T-cell (primary cell): Measurements from ENCODE around the gene ZNF32. TPM values are rescaled to one million over a fixed set of nuclear protein-coding genes. Genes with fewer than 3 reads are reported as not detected.
"Not testable (repeated sequence)": the region's sequence is repeated elsewhere in the genome, so short reads cannot be mapped to it uniquely, and the experiment has no call there.

ENCODE experiments used
- ATAC-seq, 4 experiments: fragments of 200-7000 bp in 3 of 4; fragments of 150-1000 bp in 1 of 4; cut with Tn5 transposase; replicated peaks in 1 of 4; 1 replicate in 3 of 4; 2 replicates in 1 of 4; pipeline ENCODE4 v1.10.0; 2021; ENCODE audit warnings: moderate library complexity in 3 of 4, mild to moderate bottlenecking in 2 of 4, moderate number of reproducible peaks in 1 of 4
- CTCF ChIA-PET, 2 donors: fragments of 300-600 bp; sonication (Branson Sonifier 250); formaldehyde crosslinking; loops; one replicate each; lab custom pipeline; 2022; ENCODE audit warnings: antibody characterized with exemption in 2 of 2; lab: Charles Lee
- POLR2A ChIA-PET, 2 donors: fragments of 300-600 bp; sonication (Branson Sonifier 250); formaldehyde crosslinking; loops; one replicate each; lab custom pipeline; 2022; ENCODE audit warnings: antibody characterized with exemption in 2 of 2; lab: Charles Lee
- DNase-seq, 35 experiments: peaks; one replicate each; pipeline versions ENCODE4 v3.0.0 to v3.0.0-alpha.2; 2013 to 2023
- H3K27ac ChIP-seq: one replicate; pipeline ENCODE4 v1.5.1; 2013; ENCODE audit warnings: low read length
- H3K27me3 ChIP-seq, 2 experiments: replicated peaks in 1 of 2; 1 replicate in 1 of 2; 2 replicates in 1 of 2; pipeline versions ENCODE4 v1.6.1 to v1.7.0; 2013; ENCODE audit warnings: low read length in 1 of 2, mixed read lengths in 1 of 2; ENCODE audit not compliant: control insufficient read depth in 2 of 2, insufficient read depth in 2 of 2; ENCODE audit errors: extremely low read depth in 1 of 2
- H3K36me3 ChIP-seq, 2 donors: 1 replicate in 1 of 2; 2 replicates in 1 of 2; pipeline versions ENCODE4 v1.6.1 to v1.7.0; 2013; ENCODE audit warnings: low read length in 1 of 2; ENCODE audit not compliant: control insufficient read depth in 2 of 2, insufficient read depth in 1 of 2; ENCODE audit errors: extremely low read depth in 1 of 2
- H3K4me1 ChIP-seq, 2 experiments: 1 replicate in 1 of 2; 2 replicates in 1 of 2; pipeline versions ENCODE4 v1.6.1 to v1.7.0; 2013; ENCODE audit warnings: low read length in 2 of 2, mixed read lengths in 1 of 2; ENCODE audit not compliant: insufficient read depth in 2 of 2, control insufficient read depth in 1 of 2; ENCODE audit errors: extremely low read depth in 1 of 2
- H3K4me3 ChIP-seq, 2 donors: 1 replicate in 1 of 2; 2 replicates in 1 of 2; pipeline versions ENCODE4 v1.5.1 to v1.7.0; 2013; ENCODE audit warnings: mild to moderate bottlenecking in 2 of 2, low read length in 1 of 2, moderate library complexity in 1 of 2; ENCODE audit not compliant: control insufficient read depth in 1 of 2; ENCODE audit errors: extremely low read depth in 1 of 2
- H3K9me3 ChIP-seq: 2 replicates; pipeline ENCODE4 v1.7.0; 2013
- H3K27ac Mint-ChIP-seq, 2 donors: one replicate each; pipeline ENCODE4 v1.8.0; 2020 to 2021; ENCODE audit warnings: mild to moderate bottlenecking in 2 of 2, mixed read lengths in 2 of 2
- H3K27me3 Mint-ChIP-seq, 2 donors: one replicate each; pipeline ENCODE4 v1.8.0; 2021 to 2022; ENCODE audit warnings: mixed read lengths in 2 of 2
- H3K36me3 Mint-ChIP-seq: one replicate; pipeline ENCODE4 v1.8.0; 2021; ENCODE audit warnings: mixed read lengths
- H3K4me1 Mint-ChIP-seq, 3 donors: one replicate each; pipeline ENCODE4 v1.8.0; 2020 to 2022; ENCODE audit warnings: mixed read lengths in 3 of 3, mild to moderate bottlenecking in 1 of 3
- H3K4me3 Mint-ChIP-seq, 3 donors: one replicate each; pipeline ENCODE4 v1.8.0; 2020 to 2022; ENCODE audit warnings: mild to moderate bottlenecking in 3 of 3, mixed read lengths in 3 of 3, moderate library complexity in 3 of 3
- H3K9me3 Mint-ChIP-seq, 3 donors: one replicate each; pipeline ENCODE4 v1.8.0; 2020 to 2022; ENCODE audit warnings: mixed read lengths in 3 of 3
- WGBS: methylation state at CpG from one replicate; pipeline ENCODE4 v1.1.5; 2013; ENCODE audit warnings: missing lambda C conversion rate; ENCODE audit not compliant: insufficient coverage; 5-methylcytosine and 5-hydroxymethylcytosine counted together
- total RNA-seq, 35 experiments: library from RNA in 6 of 35; stranded (reverse) in 6 of 35; fragments of 120-200 nt in 1 of 35; gene quantifications; one replicate each; pipeline versions ENCODE4 v1.2.1 to v1.2.4 and lab custom pipeline; 2013 to 2026

Gene ZNF32
- total RNA-seq, 5 donors from 2014 or later (not counting 1 experiment from before 2014, with no cell fraction given) = 25.3 to 38.2 (median 34.8) TPM

- Histone ChIP-seq H3K36me3 (peaks cover 14 to 27% of the 10 kb centered on the region in 2 donors), H3K9me3 (peaks cover 19% of the 10 kb centered on the region), H3K27me3 (no peaks in the 10 kb centered on the region), H3K4me1 (peaks cover 2 to 13% of the 10 kb centered on the region in 2 experiments), H3K4me3 (peak overlapping the region in 1 of 2 donors; percentile 35), H3K27ac (no peak overlapping the region)
- DNase-seq (no peak), ATAC-seq (no peak)
- CTCF ChIA-PET = no interaction called here
- Mint-ChIP-seq H3K9me3 (peaks cover 11 to 44% (median 30%) of the 10 kb centered on the region in 3 donors), H3K4me3 (no peak overlapping the region), H3K27me3 (no peaks in the 10 kb centered on the region), H3K4me1 (peaks cover 19 to 22% (median 22%) of the 10 kb centered on the region in 3 donors), H3K27ac (no peak overlapping the region), H3K36me3 (peaks cover 44% of the 10 kb centered on the region)
- POLR2A ChIA-PET = no interaction called here
- WGBS = 98% methylated on average over 7 of the region's 8 CpGs
Measured at GRCh38 chr10:43644252-43644651, 4.4 kb downstream of the ZNF32 start.

- Histone ChIP-seq H3K27ac (no peak overlapping the region), H3K4me1 (no peaks in the 10 kb centered on the region), H3K27me3 (no peaks in the 10 kb centered on the region), H3K9me3 (peaks cover 15% of the 10 kb centered on the region), H3K4me3 (no peak overlapping the region), H3K36me3 (peaks cover 11 to 21% of the 10 kb centered on the region in 2 donors)
- POLR2A ChIA-PET = no interaction called here
- Mint-ChIP-seq H3K9me3 (peaks cover 7 to 61% (median 40%) of the 10 kb centered on the region in 3 donors), H3K4me1 (no peaks in the 10 kb centered on the region), H3K27me3 (no peaks in the 10 kb centered on the region), H3K4me3 (no peak overlapping the region), H3K27ac (no peak overlapping the region), H3K36me3 (peaks cover 28% of the 10 kb centered on the region)
- CTCF ChIA-PET = interaction anchor here (0.7 to 1.0 kb wide), 2 partner anchors 8 to 36 kb away, joined by 3 read pairs; partner anchors contain the start of gene ZNF32 (in 1 of the 2)
- no peak for DNase-seq
- no peak for ATAC-seq
Measured at GRCh38 chr10:43640603-43641002, 8.1 kb downstream of the ZNF32 start.

GRCh38 chr10:43635816-43636215, 12.9 kb downstream of the ZNF32 start:
- H3K27me3 Mint-ChIP-seq, H3K9me3 ChIP-seq, H3K36me3 ChIP-seq, CTCF ChIA-PET, H3K27ac ChIP-seq, H3K4me1 ChIP-seq, H3K27ac Mint-ChIP-seq, H3K4me3 Mint-ChIP-seq, H3K27me3 ChIP-seq, H3K4me1 Mint-ChIP-seq, ATAC-seq, H3K4me3 ChIP-seq, POLR2A ChIA-PET, H3K36me3 Mint-ChIP-seq, DNase-seq: not testable (repeated sequence)
- H3K9me3 Mint-ChIP-seq = peaks cover 22 to 60% (median 30%) of the 10 kb centered on the region in 3 donors
- no CpG with 5 or more reads among the region's 1 CpG for WGBS

GRCh38 chr10:43628956-43629355, 19.7 kb downstream of the ZNF32 start:
- H3K27ac ChIP-seq = no peak overlapping the region
- ATAC-seq = no peak
- no peak for DNase-seq
- 44% methylated on average over 1 of the region's 4 CpGs for WGBS
- H3K9me3 Mint-ChIP-seq = peaks cover 0 to 11% (median 5%) of the 10 kb centered on the region in 3 donors
- H3K27ac Mint-ChIP-seq = no peak overlapping the region
- H3K36me3 Mint-ChIP-seq = no peaks in the 10 kb centered on the region
- ChIA-PET CTCF (no interaction called here), POLR2A (no interaction called here)
- H3K27me3 ChIP-seq = no peaks in the 10 kb centered on the region
- no peak overlapping the region for H3K4me3 ChIP-seq
- H3K4me1 Mint-ChIP-seq = peaks cover 0 to 1% (median 0%) of the 10 kb centered on the region in 3 donors
- H3K4me3 Mint-ChIP-seq = no peak overlapping the region
- H3K4me1 ChIP-seq = no peaks in the 10 kb centered on the region
- H3K9me3 ChIP-seq = no peaks in the 10 kb centered on the region
- H3K36me3 ChIP-seq = no peaks in the 10 kb centered on the region
- H3K27me3 Mint-ChIP-seq = no peaks in the 10 kb centered on the region

- Mint-ChIP-seq H3K4me1 (peaks cover 9 to 11% (median 10%) of the 10 kb centered on the region in 3 donors), H3K27ac (no peak overlapping the region), H3K36me3 (peaks cover 6% of the 10 kb centered on the region), H3K27me3 (no peaks in the 10 kb centered on the region), H3K4me3 (no peak overlapping the region), H3K9me3 (peaks cover 2 to 6% (median 5%) of the 10 kb centered on the region in 3 donors)
- ChIA-PET CTCF (interaction anchor here (0.7 to 1.1 kb wide), 2 partner anchors 12 to 62 kb away, joined by 3 read pairs; no protein-coding TSS in a partner anchor), POLR2A (no interaction called here)
- no peak overlapping the region for H3K4me3 ChIP-seq
- 57% methylated on average over 1 of the region's 1 CpG for WGBS
- ATAC-seq (no peak), DNase-seq (no peak)
- H3K27me3 ChIP-seq = no peaks in the 10 kb centered on the region
- no peak overlapping the region for H3K27ac ChIP-seq
- H3K36me3 ChIP-seq = no peaks in the 10 kb centered on the region
- H3K4me1 ChIP-seq = no peaks in the 10 kb centered on the region
- no peaks in the 10 kb centered on the region for H3K9me3 ChIP-seq
Measured at GRCh38 chr10:43627942-43628341, 20.7 kb downstream of the ZNF32 start.

- ATAC-seq (peak in 3 of 4 experiments; percentile 29 to 72 (median 38)), DNase-seq (peak in 2 of 35 experiments; percentile 9 to 40)
- peak overlapping the region; percentile 17 for H3K27ac ChIP-seq
- no peaks in the 10 kb centered on the region for H3K36me3 ChIP-seq
- no peaks in the 10 kb centered on the region for H3K27me3 Mint-ChIP-seq
- ChIA-PET CTCF (no interaction called here), POLR2A (interaction anchor here in 1 of 2 donors (0.6 kb wide), 1 partner anchor 175 kb away, joined by 6 read pairs; no protein-coding TSS in a partner anchor)
- no peaks in the 10 kb centered on the region for H3K27me3 ChIP-seq
- peak overlapping the region in 1 of 2 donors; percentile 22 for H3K4me3 ChIP-seq
- no peaks in the 10 kb centered on the region for H3K4me1 ChIP-seq
- peaks cover 19 to 24% (median 20%) of the 10 kb centered on the region in 3 donors for H3K4me1 Mint-ChIP-seq
- H3K36me3 Mint-ChIP-seq = peaks cover 16% of the 10 kb centered on the region
- H3K27ac Mint-ChIP-seq = peak overlapping the region; percentile 78 to 80
- H3K4me3 Mint-ChIP-seq = peak overlapping the region; percentile 75 to 80 (median 77)
- WGBS = no CpG with 5 or more reads among the region's 3 CpGs
- peaks cover 6 to 19% (median 17%) of the 10 kb centered on the region in 3 donors for H3K9me3 Mint-ChIP-seq
- peaks cover 4% of the 10 kb centered on the region for H3K9me3 ChIP-seq
Measured at GRCh38 chr10:43623351-43623750, 25.3 kb downstream of the ZNF32 start.
